Nephron (organoid): ENCODE data around the gene MAMLD1.

Experiments
- H3K27ac Mint-ChIP-seq, 3 experiments: 2 replicates each; pipeline ENCODE4 v1.8.0; 2020; ENCODE audit warnings: mixed read lengths in 3 of 3, mild to moderate bottlenecking in 2 of 3, moderate library complexity in 1 of 3
- H3K27me3 Mint-ChIP-seq: 2 replicates; pipeline ENCODE4 v1.8.0; 2021; ENCODE audit warnings: low read depth, mild to moderate bottlenecking, moderate library complexity, mixed read lengths
- H3K36me3 Mint-ChIP-seq: 2 replicates; pipeline ENCODE4 v1.8.0; 2020; ENCODE audit warnings: low read depth, mixed read lengths
- H3K4me1 Mint-ChIP-seq: 2 replicates; pipeline ENCODE4 v1.8.0; 2020; ENCODE audit warnings: mixed read lengths
- H3K4me3 Mint-ChIP-seq, 3 experiments: 2 replicates each; pipeline ENCODE4 v1.8.0; 2020; ENCODE audit warnings: mild to moderate bottlenecking in 3 of 3, mixed read lengths in 3 of 3, moderate library complexity in 2 of 3
- H3K9me3 Mint-ChIP-seq: 2 replicates; pipeline ENCODE4 v1.8.0; 2020; ENCODE audit warnings: mixed read lengths
- CTCF ChIP-seq, 3 experiments: fragments of 200-600 bp; sonication (generic); IDR thresholded peaks; one replicate each; pipeline ENCODE4 v1.5.0; 2021; ENCODE audit warnings: antibody characterized with exemption in 3 of 3; ENCODE audit not compliant: unreplicated experiment in 3 of 3

The MAMLD1 gene

GRCh38 chrX:150324035-150324728 lies 38.9 kb upstream of the MAMLD1 start:
- no peak overlapping the region for H3K27ac Mint-ChIP-seq
- TF ChIP-seq CTCF (IDR thresholded peaks at IDR 0.05; ENCODE audit: unreplicated experiment in 3 of 3), result no peak

GRCh38 chrX:150324919-150325318 lies 38.2 kb upstream of the MAMLD1 start:
- no peak for TF ChIP-seq CTCF (IDR thresholded peaks at IDR 0.05; ENCODE audit: unreplicated experiment in 3 of 3)
- H3K4me1 Mint-ChIP-seq, result peaks cover 16% of the 10 kb centered on the region
- no peak overlapping the region for H3K4me3 Mint-ChIP-seq
- H3K27ac Mint-ChIP-seq, result peak overlapping the region in 1 of 3 experiments; percentile 27
- no peaks in the 10 kb centered on the region for H3K36me3 Mint-ChIP-seq
- H3K27me3 Mint-ChIP-seq, result no peaks in the 10 kb centered on the region
- H3K9me3 Mint-ChIP-seq, result peaks cover 27% of the 10 kb centered on the region

More at GRCh38 chrX:150324035-150324728, 38.9 kb upstream of the MAMLD1 start:
- Mint-ChIP-seq H3K4me3 (no peak overlapping the region), H3K9me3 (peaks cover 23% of the 10 kb centered on the region), H3K27me3 (no peaks in the 10 kb centered on the region), H3K4me1 (peaks cover 15% of the 10 kb centered on the region), H3K36me3 (no peaks in the 10 kb centered on the region)

- no peak overlapping the region for H3K4me3 Mint-ChIP-seq
- no peaks in the 10 kb centered on the region for H3K36me3 Mint-ChIP-seq
- no peaks in the 10 kb centered on the region for H3K27me3 Mint-ChIP-seq
- H3K4me1 Mint-ChIP-seq, result peaks cover 15% of the 10 kb centered on the region
- no peak for TF ChIP-seq CTCF (IDR thresholded peaks at IDR 0.05; ENCODE audit: unreplicated experiment in 3 of 3)
- peak overlapping the region; percentile 4 to 63 (median 20) for H3K27ac Mint-ChIP-seq
- H3K9me3 Mint-ChIP-seq, result peaks cover 22% of the 10 kb centered on the region
These were observed 36.4 kb upstream of the MAMLD1 start for GRCh38 chrX:150326541-150327247.

- H3K9me3 Mint-ChIP-seq, result peaks cover 10% of the 10 kb centered on the region
- H3K4me1 Mint-ChIP-seq, result peaks cover 15% of the 10 kb centered on the region
- no peaks in the 10 kb centered on the region for H3K27me3 Mint-ChIP-seq
- H3K4me3 Mint-ChIP-seq, result no peak overlapping the region
- TF ChIP-seq CTCF (IDR thresholded peaks at IDR 0.05; ENCODE audit: unreplicated experiment in 3 of 3), result no peak
- H3K27ac Mint-ChIP-seq, result no peak overlapping the region
- H3K36me3 Mint-ChIP-seq, result no peaks in the 10 kb centered on the region
These were observed 33.8 kb upstream of the MAMLD1 start for GRCh38 chrX:150329282-150329681.

- no peaks in the 10 kb centered on the region for H3K27me3 Mint-ChIP-seq
- H3K27ac Mint-ChIP-seq, result no peak overlapping the region
- H3K9me3 Mint-ChIP-seq, result peaks cover 10% of the 10 kb centered on the region
- H3K36me3 Mint-ChIP-seq, result no peaks in the 10 kb centered on the region
- H3K4me1 Mint-ChIP-seq, result peaks cover 11% of the 10 kb centered on the region
- TF ChIP-seq CTCF (IDR thresholded peaks at IDR 0.05; ENCODE audit: unreplicated experiment in 3 of 3), result no peak
- no peak overlapping the region for H3K4me3 Mint-ChIP-seq
These were observed 33.2 kb upstream of the MAMLD1 start for GRCh38 chrX:150329868-150330267.
